ENCODE results near the gene SCG3. TPM values are rescaled to one million over a fixed set of nuclear protein-coding genes. Genes with fewer than 3 reads are reported as not detected.

SCG3 gene
- total RNA-seq, 1 experiment from 2014 or later: 32.1 TPM

- H3K36me3 Mint-ChIP-seq: no peaks in the 10 kb centered on the region
- H3K27ac Mint-ChIP-seq: no peak overlapping the region
- ATAC-seq (no peak), DNase-seq (ENCODE audit: low spot score) (no peak)
- H3K27me3 Mint-ChIP-seq (ENCODE audit: low read depth): peaks cover under 1% of the 10 kb centered on the region; the same call in 1 of the 2 replicates
- ChIA-PET POLR2A (interaction anchor here (0.8 kb wide), 1 partner anchor 72 kb away, joined by 4 read pairs; no protein-coding TSS in a partner anchor), CTCF (interaction anchor here (1.2 to 2.5 kb wide), 4 partner anchors 25 to 96 kb away, joined by 4 to 22 read pairs (median 10); no protein-coding TSS in a partner anchor)
- H3K9me3 Mint-ChIP-seq: no peaks in the 10 kb centered on the region
- H3K4me1 Mint-ChIP-seq: peaks cover 6% of the 10 kb centered on the region
- TF ChIP-seq TEAD4 (CRISPR knock-in tag; IDR thresholded peaks at IDR 0.05) (no peak), ZBTB43 (CRISPR knock-in tag; IDR thresholded peaks at IDR 0.05) (no peak), SOX15 (CRISPR knock-in tag; IDR thresholded peaks at IDR 0.05) (no peak), ARID4B (CRISPR knock-in tag; IDR thresholded peaks at IDR 0.05; ENCODE audit: borderline replicate concordance) (no peak), RELA (CRISPR knock-in tag; IDR thresholded peaks at IDR 0.05; ENCODE audit: borderline replicate concordance) (no peak)
- peak overlapping the region; percentile 90 for H3K4me3 Mint-ChIP-seq
These were observed 982 bp upstream of the SCG3 start for GRCh38 chr15:51680321-51680720.

- ChIA-PET CTCF (no interaction called here), POLR2A (no interaction called here)
- no peak overlapping the region for H3K27ac Mint-ChIP-seq
- H3K9me3 Mint-ChIP-seq: no peaks in the 10 kb centered on the region
- no peak overlapping the region for H3K4me3 Mint-ChIP-seq
- no peaks in the 10 kb centered on the region for H3K36me3 Mint-ChIP-seq
- H3K4me1 Mint-ChIP-seq: peaks cover 2% of the 10 kb centered on the region; the same call in 1 of the 2 replicates
- ATAC-seq: no peak
- no peaks in the 10 kb centered on the region for H3K27me3 Mint-ChIP-seq (ENCODE audit: low read depth)
- DNase-seq (ENCODE audit: low spot score): no peak
- TF ChIP-seq ZNF512 (CRISPR knock-in tag; IDR thresholded peaks at IDR 0.05; ENCODE audit: borderline replicate concordance) (no peak), SP1 (CRISPR knock-in tag; conservative IDR thresholded peaks at IDR 0.05) (no peak), NFYB (CRISPR knock-in tag; conservative IDR thresholded peaks at IDR 0.05; ENCODE audit: low read depth) (no peak), ATF2 (CRISPR knock-in tag; IDR thresholded peaks at IDR 0.05; ENCODE audit: borderline replicate concordance, low read depth) (no peak), ZNF281 (CRISPR knock-in tag; IDR thresholded peaks at IDR 0.05) (no peak), GTF2I (CRISPR knock-in tag; conservative IDR thresholded peaks at IDR 0.05) (no peak), PRDM15 (CRISPR knock-in tag; IDR thresholded peaks at IDR 0.05) (no peak), ZMAT4 (CRISPR knock-in tag; IDR thresholded peaks at IDR 0.05) (no peak), TP53 (CRISPR knock-in tag; IDR thresholded peaks at IDR 0.05) (no peak), JAZF1 (CRISPR knock-in tag; IDR thresholded peaks at IDR 0.05) (no peak), JUN (CRISPR knock-in tag; IDR thresholded peaks at IDR 0.05) (no peak), PRRX2 (CRISPR knock-in tag; IDR thresholded peaks at IDR 0.05) (no peak), ATF3 (CRISPR knock-in tag; conservative IDR thresholded peaks at IDR 0.05) (no peak)
These were observed 6.3 kb downstream of the SCG3 start for GRCh38 chr15:51687565-51687964.

Data from WTC11 (cell line).